H1 (cell line): ENCODE data around the gene ARHGAP22. TPM values are rescaled to one million over a fixed set of nuclear protein-coding genes. Genes with fewer than 3 reads are reported as not detected.

Source experiments
- CTCF ChIA-PET: fragments of 300-600 bp; sonication (Branson Sonifier 250); formaldehyde crosslinking; loops from one replicate; lab custom pipeline; 2021; ENCODE audit not compliant: partially characterized antibody; lab: Charles Lee
- POLR2A ChIA-PET: fragments of 300-600 bp; sonication (Branson Sonifier 250); formaldehyde crosslinking; loops from one replicate; lab custom pipeline; 2021; ENCODE audit warnings: inconsistent platforms; ENCODE audit not compliant: partially characterized antibody; lab: Charles Lee
- DNase-seq, 2 experiments: peaks; one replicate each; pipeline versions ENCODE4 v3.0.0 to v3.0.0-alpha.2; 2010 to 2022; ENCODE audit warnings: low spot score in 2 of 2, low read depth in 1 of 2, mixed read lengths in 1 of 2
- FAIRE-seq: peaks from 2 replicates; lab custom pipeline; 2011; peaks lifted over from hg19 to GRCh38; lab: Jason Lieb, UNC
- H2AFZ ChIP-seq: 2 replicates; pipeline ENCODE4 v1.8.1; 2012; ENCODE audit warnings: low read length, inconsistent platforms
- H2AK5ac ChIP-seq: 2 replicates; pipeline ENCODE4 v1.6.1; 2013; ENCODE audit warnings: low read depth, low read length
- H2BK120ac ChIP-seq: replicated peaks from 2 replicates; pipeline ENCODE3; 2013; ENCODE audit warnings: low read depth, low read length, inconsistent platforms
- H2BK12ac ChIP-seq: 2 replicates; pipeline ENCODE4 v1.6.1; 2013; ENCODE audit warnings: low read depth, low read length
- H2BK15ac ChIP-seq: 2 replicates; pipeline ENCODE4 v1.6.1; 2013; ENCODE audit warnings: low read length
- H2BK20ac ChIP-seq: 2 replicates; pipeline ENCODE4 v1.6.1; 2013; ENCODE audit warnings: low read length
- H2BK5ac ChIP-seq: 2 replicates; pipeline ENCODE4 v1.6.1; 2013; ENCODE audit warnings: low read depth, low read length
- H3K14ac ChIP-seq: 2 replicates; pipeline ENCODE4 v1.6.1; 2013; ENCODE audit warnings: inconsistent platforms; ENCODE audit not compliant: insufficient read length
- H3K18ac ChIP-seq: 2 replicates; pipeline ENCODE4 v1.6.1; 2013; ENCODE audit warnings: low read length; ENCODE audit errors: extremely low read depth
- H3K23ac ChIP-seq: 2 replicates; pipeline ENCODE4 v1.6.1; 2013; ENCODE audit warnings: inconsistent platforms; ENCODE audit not compliant: insufficient read length
- H3K23me2 ChIP-seq: 2 replicates; pipeline ENCODE4 v1.6.1; 2013; ENCODE audit warnings: low read depth, low read length
- H3K27ac ChIP-seq: 2 replicates; pipeline ENCODE4 v1.6.1; 2011; ENCODE audit warnings: low read depth, low read length, inconsistent platforms
- H3K27me3 ChIP-seq, 4 experiments: replicated peaks in 1 of 4; 1 replicate in 1 of 4; 2 replicates in 3 of 4; pipeline versions ENCODE4 v1.6.1 to v1.8.1; 2011 to 2013; ENCODE audit warnings: low read length in 3 of 4, mild to moderate bottlenecking in 3 of 4, inconsistent platforms in 2 of 4, mixed read lengths in 2 of 4, moderate library complexity in 1 of 4; ENCODE audit not compliant: control insufficient read depth in 3 of 4, insufficient read depth in 3 of 4; ENCODE audit errors: extremely low read depth in 1 of 4
- H3K36me3 ChIP-seq, 4 experiments: 2 replicates each; pipeline versions ENCODE4 v1.6.1 to v1.8.1; 2011 to 2013; ENCODE audit warnings: mild to moderate bottlenecking in 4 of 4, low read length in 3 of 4, moderate library complexity in 2 of 4, control low read depth in 1 of 4, inconsistent platforms in 1 of 4; ENCODE audit not compliant: insufficient read depth in 4 of 4, control insufficient read depth in 2 of 4
- H3K4ac ChIP-seq: replicated peaks from 2 replicates; pipeline ENCODE3; 2013; ENCODE audit warnings: low read length, low read depth, mixed read lengths, inconsistent platforms; ENCODE audit not compliant: insufficient read length
- H3K4me1 ChIP-seq, 4 experiments: replicated peaks in 1 of 4; 1 replicate in 1 of 4; 2 replicates in 3 of 4; pipeline versions ENCODE4 v1.6.1 to v1.8.1; 2011 to 2013; ENCODE audit warnings: low read length in 3 of 4, inconsistent platforms in 2 of 4, mixed read lengths in 1 of 4; ENCODE audit not compliant: insufficient read depth in 4 of 4, control insufficient read depth in 3 of 4
- H3K4me2 ChIP-seq, 2 experiments: 2 replicates each; pipeline versions ENCODE4 v1.6.1 to v1.8.1; 2011 to 2013; ENCODE audit warnings: low read depth in 2 of 2, low read length in 2 of 2, control low read depth in 1 of 2, inconsistent platforms in 1 of 2, mild to moderate bottlenecking in 1 of 2; ENCODE audit not compliant: insufficient read depth in 1 of 2
- H3K4me3 ChIP-seq, 4 experiments: fragments of 200-600, 300-600 bp in 1 of 4; sonication (generic), shearing (Covaris generic), sonication (Bioruptor Twin) in 1 of 4; 2 replicates each; pipeline versions ENCODE4 v1.5.1 to v1.8.1; 2011 to 2016; ENCODE audit warnings: low read length in 4 of 4, low read depth in 3 of 4, control low read depth in 2 of 4, inconsistent platforms in 2 of 4, mild to moderate bottlenecking in 2 of 4, mixed read lengths in 1 of 4, moderate library complexity in 1 of 4; ENCODE audit not compliant: insufficient read depth in 2 of 4; ENCODE audit errors: extremely low read depth in 1 of 4
- H3K56ac ChIP-seq: replicated peaks from 2 replicates; pipeline ENCODE3; 2013; ENCODE audit warnings: low read depth, mild to moderate bottlenecking, mixed read lengths, low read length, inconsistent platforms; ENCODE audit not compliant: insufficient read length
- H3K79me1 ChIP-seq: 2 replicates; pipeline ENCODE4 v1.6.1; 2013; ENCODE audit warnings: low read depth, low read length, control low read depth
- H3K79me2 ChIP-seq, 2 experiments: 2 replicates each; pipeline versions ENCODE4 v1.6.1 to v1.8.1; 2012 to 2013; ENCODE audit warnings: low read length in 2 of 2, mild to moderate bottlenecking in 2 of 2, inconsistent platforms in 1 of 2; ENCODE audit not compliant: insufficient read depth in 2 of 2, control insufficient read depth in 1 of 2
- H3K9ac ChIP-seq, 4 experiments: replicated peaks in 1 of 4; 1 replicate in 1 of 4; 2 replicates in 3 of 4; pipeline versions ENCODE4 v1.6.1 to v1.8.1; 2011 to 2013; ENCODE audit warnings: low read depth in 3 of 4, low read length in 3 of 4, control low read depth in 2 of 4, mild to moderate bottlenecking in 2 of 4, moderate library complexity in 2 of 4, inconsistent platforms in 1 of 4; ENCODE audit errors: extremely low read depth in 1 of 4
- H3K9me3 ChIP-seq, 2 experiments: 2 replicates each; pipeline versions ENCODE4 v1.6.1 to v1.8.1; 2012 to 2013; ENCODE audit warnings: mild to moderate bottlenecking in 2 of 2, moderate library complexity in 2 of 2, control low read depth in 1 of 2, inconsistent platforms in 1 of 2, low read depth in 1 of 2, low read length in 1 of 2, mixed read lengths in 1 of 2; ENCODE audit not compliant: insufficient read depth in 2 of 2
- H4K20me1 ChIP-seq, 2 experiments: replicated peaks in 1 of 2; 2 replicates each; pipeline versions ENCODE3 to v1.8.1; 2011 to 2013; ENCODE audit warnings: inconsistent platforms in 2 of 2, low read length in 2 of 2, mild to moderate bottlenecking in 1 of 2; ENCODE audit not compliant: insufficient read depth in 2 of 2, control insufficient read depth in 1 of 2
- H4K5ac ChIP-seq: 2 replicates; pipeline ENCODE4 v1.6.1; 2013; ENCODE audit warnings: low read length, low read depth, mixed read lengths, inconsistent platforms; ENCODE audit not compliant: insufficient read length
- H4K8ac ChIP-seq: 2 replicates; pipeline ENCODE4 v1.8.0; 2013; ENCODE audit warnings: mild to moderate bottlenecking, moderate library complexity, low read length, inconsistent platforms; ENCODE audit not compliant: insufficient read depth; ENCODE audit errors: extremely low read depth
- H4K91ac ChIP-seq: replicated peaks from 2 replicates; pipeline ENCODE3; 2013; ENCODE audit warnings: low read length, mixed read lengths, inconsistent platforms; ENCODE audit not compliant: insufficient read length
- ASH2L ChIP-seq: fragments of 200-600, 300-600 bp; sonication (generic); IDR thresholded peaks from one replicate; pipeline ENCODE4 v1.7.1; 2017; ENCODE audit warnings: low read length
- BCL11A ChIP-seq, 2 experiments: IDR thresholded peaks; one replicate each; pipeline ENCODE4 v1.6.1; 2011; ENCODE audit warnings: low read depth in 2 of 2, low read length in 2 of 2, mild to moderate bottlenecking in 2 of 2
- CREB1 ChIP-seq: IDR thresholded peaks from 2 replicates; pipeline ENCODE4 v1.6.1; 2012; ENCODE audit warnings: inconsistent platforms
- EGR1 ChIP-seq: IDR thresholded peaks from 2 replicates; pipeline ENCODE4 v1.6.1; 2011; ENCODE audit warnings: low read depth, low read length, borderline replicate concordance
- NANOG ChIP-seq: IDR thresholded peaks from 2 replicates; pipeline ENCODE4 v1.6.1; 2011; ENCODE audit warnings: low read length, low read depth, mild to moderate bottlenecking, inconsistent platforms; ENCODE audit not compliant: insufficient read depth, poor library complexity, severe bottlenecking
- POLR2A ChIP-seq, 2 experiments: IDR thresholded peaks; 1 replicate in 1 of 2; 2 replicates in 1 of 2; pipeline ENCODE4 v1.6.1; 2011; ENCODE audit warnings: low read depth in 2 of 2, low read length in 2 of 2, mild to moderate bottlenecking in 2 of 2; ENCODE audit errors: control extremely low read depth in 1 of 2
- RNF2 ChIP-seq: fragments of 200-900, 300-1000 bp; sonication (generic); IDR thresholded peaks from 2 replicates; pipeline ENCODE4 v1.7.1; 2016; ENCODE audit warnings: borderline replicate concordance, low read depth, mild to moderate bottlenecking, antibody characterized with exemption, low read length; ENCODE audit not compliant: poor library complexity, severe bottlenecking; ENCODE audit errors: missing control alignments
- RXRA ChIP-seq: IDR thresholded peaks from 2 replicates; pipeline ENCODE4 v1.6.1; 2011; ENCODE audit warnings: low read depth, mild to moderate bottlenecking, low read length, moderate library complexity; ENCODE audit not compliant: insufficient read depth
- TEAD4 ChIP-seq: IDR thresholded peaks from 2 replicates; pipeline ENCODE4 v1.6.1; 2012; ENCODE audit warnings: low read depth, low read length, inconsistent platforms, mixed read lengths
- WGBS, 2 experiments: shearing (Covaris generic) in 1 of 2; methylation state at CpG; one replicate each; pipeline versions ENCODE4 v1.1.6 to v1.1.7; 2013 to 2015; ENCODE audit warnings: low lambda C conversion rate in 2 of 2, mixed read lengths in 2 of 2, inconsistent platforms in 1 of 2, low coverage in 1 of 2, missing lambda C conversion rate in 1 of 2; ENCODE audit not compliant: insufficient replicate concordance in 2 of 2, insufficient coverage in 1 of 2, insufficient read length in 1 of 2; ENCODE audit errors: extremely low coverage in 1 of 2, missing lambda C conversion rate in 1 of 2; 5-methylcytosine and 5-hydroxymethylcytosine counted together
- polyA plus RNA-seq, 7 experiments: library from polyadenylated mRNA; depleted of rRNA in 3 of 7; stranded (reverse) in 5 of 7; unstranded in 2 of 7; fragments of >200 nt in 5 of 7; fragments of 200-250 nt in 2 of 7; gene quantifications; 1 replicate in 5 of 7; 2 replicates in 1 of 7; 4 replicates in 1 of 7; pipeline versions ENCODE4 v1.2.1 to v1.2.3, GENCODE V29; 2011 to 2013; ENCODE audit warnings: missing spikeins in 2 of 7, mixed read lengths in 2 of 7
- total RNA-seq: library from RNA; stranded (reverse); fragmentation: NEBNext Ultra II Directional; extraction: Animal tissue kit (Norgen Biotek cat#: 25700); gene quantifications from 2 replicates; pipeline ENCODE4 v1.2.1, GENCODE V29; 2021
- TF ChIP-seq, protein P1 (sequence below), 3 experiments: IDR thresholded peaks; 1 replicate in 2 of 3; 2 replicates in 1 of 3; pipeline versions ENCODE4 v1.5.1 to v1.6.1; 2011; ENCODE audit warnings: low read length in 3 of 3, mild to moderate bottlenecking in 3 of 3, inconsistent platforms in 2 of 3, low read depth in 1 of 3, moderate library complexity in 1 of 3; ENCODE audit not compliant: insufficient read depth in 1 of 3; ENCODE audit errors: control extremely low read depth in 1 of 3

The ARHGAP22 gene
- total and polyA plus RNA-seq, 2 of the 8 experiments (the other 6 are each of a cell fraction or from before 2014, with no cell fraction given), result 3.6 to 11.2 TPM

- H3K18ac ChIP-seq, result no peak overlapping the region
- CTCF ChIA-PET, result interaction anchor here (0.6 to 1.2 kb wide), 2 partner anchors 13 to 126 kb away, joined by 3 read pairs; no protein-coding TSS in a partner anchor
- no peaks in the 10 kb centered on the region; a peak in 1 of 7 replicates for H3K27me3 ChIP-seq
- no peaks in the 10 kb centered on the region for H3K9me3 ChIP-seq
- no peak overlapping the region for H2BK12ac ChIP-seq
- H3K4me2 ChIP-seq, result no peak overlapping the region
- H4K5ac ChIP-seq, result no peak overlapping the region
- no peak overlapping the region for H3K23ac ChIP-seq
- peaks cover 12% of the 10 kb centered on the region for H3K79me1 ChIP-seq
- no peak overlapping the region for H3K4ac ChIP-seq
- no peak overlapping the region for H2AK5ac ChIP-seq
- POLR2A ChIA-PET, result interaction anchor here (0.9 kb wide), 1 partner anchor 85 kb away, joined by 4 read pairs; no protein-coding TSS in a partner anchor
- no peak overlapping the region for H2BK5ac ChIP-seq
- no peak for FAIRE-seq
- H3K36me3 ChIP-seq, result no peaks in the 10 kb centered on the region; a peak in 2 of 8 replicates
- no peak overlapping the region for H4K8ac ChIP-seq
- H3K9ac ChIP-seq, result no peak overlapping the region
- H3K4me1 ChIP-seq, result peaks cover 0 to 12% (median 0%) of the 10 kb centered on the region in 4 experiments; a peak in 2 of 7 replicates
- 93% methylated on average over 3 of the region's 3 CpGs; no CpG with 5 or more reads in 1 of the 2 experiments for whole genome bisulfite sequencing, 2 experiments
- H3K27ac ChIP-seq, result no peak overlapping the region
- no peak overlapping the region for H2AFZ ChIP-seq
- peaks cover 0 to 16% of the 10 kb centered on the region in 2 experiments; a peak in 2 of 4 replicates for H3K79me2 ChIP-seq
- H2BK120ac ChIP-seq, result no peak overlapping the region
- no peak overlapping the region for H2BK15ac ChIP-seq
- no peak overlapping the region for H4K91ac ChIP-seq
- no peak for DNase-seq
- no peaks in the 10 kb centered on the region for H3K23me2 ChIP-seq
- no peak overlapping the region for H3K56ac ChIP-seq
- H3K4me3 ChIP-seq, result no peak overlapping the region
- H4K20me1 ChIP-seq, result peaks cover 0 to 1% of the 10 kb centered on the region in 2 experiments
- H2BK20ac ChIP-seq, result no peak overlapping the region
- H3K14ac ChIP-seq, result no peak overlapping the region
- TF ChIP-seq EGR1 (no peak), CREB1 (no peak), TEAD4 (no peak), BCL11A (IDR thresholded peaks at IDR 0.05; ENCODE audit: low read depth in 2 of 2, low read length in 2 of 2) (no peak), RXRA (no peak), NANOG (no peak), ASH2L (no peak), POLR2A (IDR thresholded peaks at IDR 0.05; ENCODE audit: control extremely low read depth in 1 of 2, low read depth in 2 of 2, low read length in 2 of 2) (no peak), RNF2 (no peak)
- TF ChIP-seq, protein P1, sequence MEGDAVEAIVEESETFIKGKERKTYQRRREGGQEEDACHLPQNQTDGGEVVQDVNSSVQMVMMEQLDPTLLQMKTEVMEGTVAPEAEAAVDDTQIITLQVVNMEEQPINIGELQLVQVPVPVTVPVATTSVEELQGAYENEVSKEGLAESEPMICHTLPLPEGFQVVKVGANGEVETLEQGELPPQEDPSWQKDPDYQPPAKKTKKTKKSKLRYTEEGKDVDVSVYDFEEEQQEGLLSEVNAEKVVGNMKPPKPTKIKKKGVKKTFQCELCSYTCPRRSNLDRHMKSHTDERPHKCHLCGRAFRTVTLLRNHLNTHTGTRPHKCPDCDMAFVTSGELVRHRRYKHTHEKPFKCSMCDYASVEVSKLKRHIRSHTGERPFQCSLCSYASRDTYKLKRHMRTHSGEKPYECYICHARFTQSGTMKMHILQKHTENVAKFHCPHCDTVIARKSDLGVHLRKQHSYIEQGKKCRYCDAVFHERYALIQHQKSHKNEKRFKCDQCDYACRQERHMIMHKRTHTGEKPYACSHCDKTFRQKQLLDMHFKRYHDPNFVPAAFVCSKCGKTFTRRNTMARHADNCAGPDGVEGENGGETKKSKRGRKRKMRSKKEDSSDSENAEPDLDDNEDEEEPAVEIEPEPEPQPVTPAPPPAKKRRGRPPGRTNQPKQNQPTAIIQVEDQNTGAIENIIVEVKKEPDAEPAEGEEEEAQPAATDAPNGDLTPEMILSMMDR (IDR thresholded peaks at IDR 0.05; ENCODE audit: control extremely low read depth in 1 of 3, insufficient read depth in 1 of 3, low read depth in 1 of 3, low read length in 3 of 3), result no peak
These were observed 88.0 kb downstream of the ARHGAP22 start for GRCh38 chr10:48516911-48517310.
